BE2C (cell line): Measurements from ENCODE around the gene FSTL4.

Experiments
- DNase-seq: peaks from one replicate; pipeline ENCODE4 v3.0.0-alpha.2; 2020
- H3K27me3 ChIP-seq: fragments of 250-450 bp; sonication (Bioruptor Pico); 2 replicates; pipeline ENCODE4 v1.5.1; 2020; ENCODE audit warnings: mild to moderate bottlenecking
- H3K36me3 ChIP-seq: fragments of 250-450 bp; sonication (Bioruptor Pico); 2 replicates; pipeline ENCODE4 v1.5.1; 2020; ENCODE audit warnings: mild to moderate bottlenecking
- H3K4me1 ChIP-seq: fragments of 250-450 bp; sonication (Bioruptor Pico); 2 replicates; pipeline ENCODE4 v1.5.1; 2020
- H3K4me3 ChIP-seq: 2 replicates; pipeline ENCODE4 v1.5.1; 2011; ENCODE audit warnings: low read depth, low read length
- H3K9me3 ChIP-seq: fragments of 250-450 bp; sonication (Bioruptor Pico); 2 replicates; pipeline ENCODE4 v1.5.1; 2020
- CTCF ChIP-seq: IDR thresholded peaks from 2 replicates; pipeline ENCODE4 v1.5.1; 2012; ENCODE audit warnings: mild to moderate bottlenecking, low read depth, low read length

Gene FSTL4

GRCh38 chr5:133292300-133292699 is 320.0 kb downstream of the FSTL4 start:
- Histone ChIP-seq H3K4me1 (peaks cover 6% of the 10 kb centered on the region), H3K4me3 (no peak overlapping the region), H3K9me3 (no peaks in the 10 kb centered on the region; the same call in 1 of the 2 replicates), H3K27me3 (no peaks in the 10 kb centered on the region), H3K36me3 (no peaks in the 10 kb centered on the region)
- no peak for TF ChIP-seq CTCF
- DNase-seq = no peak

- Histone ChIP-seq H3K4me3 (no peak overlapping the region), H3K27me3 (no peaks in the 10 kb centered on the region), H3K4me1 (peaks cover 6% of the 10 kb centered on the region), H3K9me3 (no peaks in the 10 kb centered on the region; the same call in 1 of the 2 replicates), H3K36me3 (no peaks in the 10 kb centered on the region)
- TF ChIP-seq CTCF = no peak
- DNase-seq = no peak
These were observed 320.8 kb downstream of the FSTL4 start for GRCh38 chr5:133291524-133291923.

- Histone ChIP-seq H3K4me1 (peaks cover 6% of the 10 kb centered on the region), H3K36me3 (no peaks in the 10 kb centered on the region), H3K9me3 (no peaks in the 10 kb centered on the region; the same call in 1 of the 2 replicates), H3K27me3 (no peaks in the 10 kb centered on the region), H3K4me3 (no peak overlapping the region)
- TF ChIP-seq CTCF = no peak
- DNase-seq = no peak
These were observed 321.6 kb downstream of the FSTL4 start for GRCh38 chr5:133290669-133291240.

- DNase-seq = no peak
These were observed 322.5 kb downstream of the FSTL4 start for GRCh38 chr5:133289686-133290367.

GRCh38 chr5:133287500-133287899 is 324.8 kb downstream of the FSTL4 start:
- no peaks in the 10 kb centered on the region for H3K27me3 ChIP-seq
- 0 out of 2 replicates have a peak, but pooled peaks have one; percentile 3 for TF ChIP-seq CTCF
- H3K9me3 ChIP-seq = no peaks in the 10 kb centered on the region; the same call in 1 of the 2 replicates
- no peak for DNase-seq
- H3K4me1 ChIP-seq = peaks cover 6% of the 10 kb centered on the region
- no peak overlapping the region for H3K4me3 ChIP-seq
- H3K36me3 ChIP-seq = no peaks in the 10 kb centered on the region

More at GRCh38 chr5:133289686-133290367, 322.5 kb downstream of the FSTL4 start:
- Histone ChIP-seq H3K9me3 (no peaks in the 10 kb centered on the region; the same call in 1 of the 2 replicates), H3K36me3 (no peaks in the 10 kb centered on the region), H3K4me3 (no peak overlapping the region), H3K4me1 (peaks cover 6% of the 10 kb centered on the region), H3K27me3 (no peaks in the 10 kb centered on the region)
- no peak for TF ChIP-seq CTCF

GRCh38 chr5:133286483-133286882 is 325.9 kb downstream of the FSTL4 start:
- no peaks in the 10 kb centered on the region for H3K36me3 ChIP-seq
- H3K4me3 ChIP-seq = no peak overlapping the region
- no peak for DNase-seq
- H3K4me1 ChIP-seq = peaks cover 6% of the 10 kb centered on the region
- no peaks in the 10 kb centered on the region for H3K27me3 ChIP-seq
- no peaks in the 10 kb centered on the region; the same call in 1 of the 2 replicates for H3K9me3 ChIP-seq
- no peak for TF ChIP-seq CTCF
